Panc1 (cell line): ENCODE measurements around the gene HIPK2. TPM values are rescaled to one million over a fixed set of nuclear protein-coding genes. Genes with fewer than 3 reads are reported as not detected.

Experiments
- ATAC-seq: fragments of 200-7000 bp; cut with Tn5 transposase; 2 replicates; pipeline ENCODE4 v1.9.1; 2020; ENCODE audit warnings: mild to moderate bottlenecking, moderate library complexity
- BruUV-seq: library from RNA; stranded (reverse); fragments of 400-500 nt; replicated peaks from 2 replicates; lab custom pipeline; 2021; lab: Mats Ljungman, UMichigan
- CTCF ChIA-PET: fragments of 300-600 bp; sonication (Branson Sonifier 250); formaldehyde crosslinking; loops from one replicate; lab custom pipeline; 2022; ENCODE audit warnings: antibody characterized with exemption; lab: Charles Lee
- POLR2A ChIA-PET: fragments of 300-600 bp; sonication (Branson Sonifier 250); formaldehyde crosslinking; loops from one replicate; lab custom pipeline; 2022; ENCODE audit warnings: antibody characterized with exemption; lab: Charles Lee
- DNase-seq: peaks from one replicate; pipeline ENCODE4 v3.0.0-alpha.2; 2010; ENCODE audit warnings: low read depth, low spot score
- H3K27ac ChIP-seq: 2 replicates; pipeline ENCODE4 v1.5.1; 2011; ENCODE audit warnings: mild to moderate bottlenecking, low read length, inconsistent platforms
- H3K27me3 ChIP-seq: fragments of 200-500 bp; sonication (Bioruptor generic); 2 replicates; pipeline ENCODE4 v1.6.0; 2014; ENCODE audit warnings: low read length, inconsistent platforms; ENCODE audit not compliant: control insufficient read depth, insufficient read depth
- H3K36me3 ChIP-seq: fragments of 200-500 bp; sonication (Bioruptor generic); 2 replicates; pipeline ENCODE4 v1.5.1; 2014; ENCODE audit warnings: inconsistent platforms, mild to moderate bottlenecking, low read length, moderate library complexity; ENCODE audit not compliant: control insufficient read depth, insufficient read depth
- H3K4me1 ChIP-seq: 2 replicates; pipeline ENCODE4 v1.5.1; 2011; ENCODE audit warnings: inconsistent platforms, mild to moderate bottlenecking, low read length, moderate library complexity; ENCODE audit not compliant: control insufficient read depth, insufficient read depth
- H3K4me3 ChIP-seq, 2 experiments: 2 replicates each; pipeline ENCODE4 v1.5.1; 2011 to 2012; ENCODE audit warnings: low read depth in 2 of 2, low read length in 2 of 2, mild to moderate bottlenecking in 2 of 2, inconsistent platforms in 1 of 2, moderate library complexity in 1 of 2
- H3K9me3 ChIP-seq: fragments of 200-500 bp; sonication (Bioruptor generic); 2 replicates; pipeline ENCODE4 v1.5.1; 2014; ENCODE audit warnings: low read depth, mild to moderate bottlenecking, inconsistent platforms, low read length, moderate library complexity; ENCODE audit not compliant: control insufficient read depth, insufficient read depth
- CTCF ChIP-seq: fragments of 450-650 bp; IDR thresholded peaks from 2 replicates; pipeline ENCODE4 v1.5.1; 2017; ENCODE audit warnings: mild to moderate bottlenecking
- POLR2AphosphoS5 ChIP-seq: IDR thresholded peaks from 2 replicates; pipeline ENCODE4 v1.6.1; 2012; ENCODE audit warnings: mild to moderate bottlenecking, low read depth, low read length, moderate library complexity
- REST ChIP-seq, 2 experiments: IDR thresholded peaks; 2 replicates each; pipeline ENCODE4 v1.6.1; 2011 to 2012; ENCODE audit warnings: low read depth in 2 of 2, control low read depth in 1 of 2, low read length in 1 of 2, mild to moderate bottlenecking in 1 of 2, moderate library complexity in 1 of 2; ENCODE audit not compliant: insufficient read depth in 1 of 2
- SIN3A ChIP-seq: IDR thresholded peaks from 2 replicates; pipeline ENCODE4 v1.6.1; 2012; ENCODE audit warnings: low read depth, mild to moderate bottlenecking, low read length, moderate library complexity, borderline replicate concordance; ENCODE audit not compliant: insufficient read depth
- TCF7L2 ChIP-seq: IDR thresholded peaks from 2 replicates; pipeline ENCODE4 v1.6.1; 2011; ENCODE audit warnings: mild to moderate bottlenecking, low read depth, low read length, inconsistent platforms
- in situ Hi-C: cut with HindIII; loops from 2 replicates; pipeline ENCODE4 v1.10.0; 2016; ENCODE audit warnings: low sequenced_read_pairs, low pct_unique_long_range_greater_than_20kb
- intact Hi-C: fragments of 100-400 bp; cut with micrococcal nuclease; formaldehyde crosslinking; loops from one replicate; pipeline ENCODE4 v1.10.0; 2022; ENCODE audit not compliant: unreplicated experiment
- total RNA-seq: library from RNA; stranded (reverse); gene quantifications from one replicate; pipeline ENCODE4 v1.2.1, GENCODE V29; 2021; ENCODE audit not compliant: unreplicated experiment

The HIPK2 gene
- total RNA-seq, 1 experiment from 2014 or later, result 34.1 TPM

- Histone ChIP-seq H3K9me3 (no peaks in the 10 kb centered on the region), H3K4me3 (no peak overlapping the region), H3K36me3 (no peaks in the 10 kb centered on the region), H3K27ac (no peak overlapping the region), H3K4me1 (no peaks in the 10 kb centered on the region), H3K27me3 (no peaks in the 10 kb centered on the region)
- ATAC-seq (no peak), DNase-seq (no peak)
- ChIA-PET CTCF (no interaction called here), POLR2A (no interaction called here)
- TF ChIP-seq TCF7L2, result no peak
- no peak for TF ChIP-seq POLR2AphosphoS5
- no peak for TF ChIP-seq SIN3A
- no peak for TF ChIP-seq REST (IDR thresholded peaks at IDR 0.05; ENCODE audit: insufficient read depth in 1 of 2, low read depth in 2 of 2, low read length in 1 of 2)
- no peak for TF ChIP-seq CTCF
- intact Hi-C loops (no loop called here), in situ Hi-C loops (no loop called here)
- BruUV-seq, result no TSS peak
Observed at GRCh38 chr7:139640681-139641080, 137.1 kb downstream of the HIPK2 start.

GRCh38 chr7:139639563-139639962 is 138.2 kb downstream of the HIPK2 start:
- no peak overlapping the region for H3K4me3 ChIP-seq
- no peaks in the 10 kb centered on the region for H3K27me3 ChIP-seq
- ChIA-PET CTCF (no interaction called here), POLR2A (no interaction called here)
- H3K27ac ChIP-seq, result no peak overlapping the region
- H3K36me3 ChIP-seq, result no peaks in the 10 kb centered on the region
- H3K4me1 ChIP-seq, result no peaks in the 10 kb centered on the region
- ATAC-seq (no peak), DNase-seq (no peak)
- intact Hi-C loops (no loop called here), in situ Hi-C loops (no loop called here)
- BruUV-seq, result no TSS peak
- H3K9me3 ChIP-seq, result no peaks in the 10 kb centered on the region
- no peak for TF ChIP-seq REST (IDR thresholded peaks at IDR 0.05; ENCODE audit: insufficient read depth in 1 of 2, low read depth in 2 of 2, low read length in 1 of 2)
- no peak for TF ChIP-seq TCF7L2
- TF ChIP-seq SIN3A, result no peak
- TF ChIP-seq POLR2AphosphoS5, result no peak
- TF ChIP-seq CTCF, result no peak
